HG03139 (cell line): Measurements from ENCODE around the gene SEMA6A.
"Not testable (repeated sequence)": the region's sequence is repeated elsewhere in the genome, so short reads cannot be mapped to it uniquely, and the experiment has no call there.

ENCODE experiments used
- ATAC-seq: cut with Tn5 transposase; IDR thresholded peaks from one replicate; pipeline ENCODE4 v1.9.1; 2021; ENCODE audit not compliant: unreplicated experiment

SEMA6A gene

DNA sequence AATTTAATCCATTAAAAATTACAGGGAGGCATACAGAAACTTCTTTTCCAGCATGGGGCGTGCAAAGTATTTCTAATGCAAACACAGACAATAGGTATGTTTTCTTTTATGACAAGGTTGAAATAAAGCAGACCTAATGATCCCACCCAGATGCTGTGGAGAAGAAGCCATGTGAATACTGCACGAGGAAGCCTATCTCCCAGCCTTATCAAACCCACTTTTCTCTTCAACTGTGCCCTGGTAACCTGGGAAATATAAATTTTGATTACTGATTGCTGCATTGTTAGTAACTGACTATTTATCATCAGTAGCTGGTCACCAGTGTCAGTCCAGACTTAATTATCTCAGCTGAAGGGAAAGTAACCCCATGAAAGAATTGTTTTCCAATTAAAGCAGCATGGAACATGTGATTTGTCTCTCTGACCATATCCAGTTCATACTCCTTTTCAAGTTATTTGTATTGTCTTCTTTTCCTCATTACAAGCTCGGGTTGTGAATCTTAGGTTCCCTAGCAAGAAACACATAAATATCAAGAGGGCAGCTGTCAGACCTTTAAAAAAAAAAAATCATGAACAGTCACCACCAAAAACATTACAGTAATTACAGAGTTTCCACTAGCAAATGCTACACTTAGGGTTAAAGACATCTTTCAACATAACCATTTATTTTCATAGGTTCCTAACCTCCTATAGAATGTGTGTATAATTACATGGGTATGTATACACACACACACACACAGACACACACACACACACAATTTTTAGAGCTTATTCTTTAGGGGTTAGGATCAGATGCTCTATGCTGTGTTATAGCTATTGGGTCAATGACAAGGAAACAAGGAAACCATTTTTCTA, 50.3 kb downstream of the SEMA6A start:
- ATAC-seq = no peak

- not testable (repeated sequence) for ATAC-seq
Observed at GRCh38 chr5:116523182-116523581, 51.4 kb downstream of the SEMA6A start.

DNA sequence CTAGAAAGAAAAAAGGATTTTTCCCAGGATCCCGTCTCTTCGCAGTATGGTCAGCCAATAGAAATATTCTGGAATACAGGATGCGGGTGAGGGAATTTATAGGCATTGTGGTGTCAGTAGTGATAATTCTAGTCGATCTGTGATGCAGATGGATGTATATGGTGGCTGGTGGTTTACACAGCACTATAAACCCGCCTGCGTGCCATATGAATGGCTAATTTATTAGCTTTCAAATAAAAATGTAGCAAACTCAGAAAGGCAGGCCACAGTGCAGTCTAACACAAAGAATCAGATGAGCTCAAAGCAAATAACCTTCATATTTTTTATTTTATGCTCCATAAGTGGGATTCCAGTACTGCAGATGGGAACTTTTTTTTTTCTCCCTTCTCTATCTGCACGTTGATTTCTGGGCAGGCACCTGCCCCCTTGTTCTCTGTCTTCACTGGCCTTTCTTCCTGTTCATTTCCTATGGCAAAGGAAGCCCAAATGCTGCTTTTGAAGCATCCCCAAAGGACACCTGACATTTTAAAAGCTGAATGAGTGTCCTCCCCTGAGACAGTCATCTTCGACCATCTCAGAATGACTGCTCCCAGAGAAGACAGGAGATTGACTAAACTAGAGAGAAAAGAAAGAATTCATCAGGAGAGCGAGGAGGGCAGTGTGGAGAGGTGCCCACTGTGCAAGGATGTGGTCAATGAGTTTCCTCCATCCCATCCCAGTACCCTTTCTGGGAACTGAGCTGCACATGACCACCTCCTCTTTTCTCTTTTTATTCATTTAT, 52.1 kb downstream of the SEMA6A start:
- ATAC-seq = no peak

DNA sequence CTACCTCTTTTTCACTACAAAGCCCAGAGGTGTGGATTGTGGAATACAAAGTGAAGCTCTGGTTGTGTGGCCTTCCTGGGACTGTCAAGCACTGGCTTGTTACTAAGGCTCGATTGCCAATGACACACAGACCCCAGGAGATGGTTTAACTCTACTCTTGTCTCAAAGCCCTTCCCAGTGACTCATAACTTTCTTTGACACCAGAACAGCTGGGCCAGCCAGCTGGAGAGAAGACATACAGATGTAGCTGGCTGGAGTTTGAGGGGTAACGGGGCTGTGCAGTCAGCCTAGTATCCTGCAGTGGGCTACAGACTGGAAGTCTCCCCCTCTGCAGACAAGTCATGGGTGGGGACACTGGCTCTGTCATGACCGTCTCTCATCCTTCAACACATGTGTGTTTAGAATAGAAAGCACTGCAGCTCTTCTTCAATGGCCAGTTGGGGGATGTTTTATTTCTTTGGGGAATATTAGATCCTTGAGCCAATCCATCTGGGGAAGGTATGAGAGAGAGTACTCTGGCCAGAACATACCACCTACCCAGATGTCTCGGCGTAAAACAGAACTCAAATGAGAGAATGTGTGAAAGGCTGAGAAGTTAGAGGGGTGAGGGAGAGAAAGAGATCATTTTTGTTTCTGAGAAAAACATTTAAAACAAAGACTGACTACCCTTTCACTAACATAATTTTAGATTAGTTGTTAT, 53.3 kb downstream of the SEMA6A start:
- ATAC-seq = peak; percentile 75

DNA sequence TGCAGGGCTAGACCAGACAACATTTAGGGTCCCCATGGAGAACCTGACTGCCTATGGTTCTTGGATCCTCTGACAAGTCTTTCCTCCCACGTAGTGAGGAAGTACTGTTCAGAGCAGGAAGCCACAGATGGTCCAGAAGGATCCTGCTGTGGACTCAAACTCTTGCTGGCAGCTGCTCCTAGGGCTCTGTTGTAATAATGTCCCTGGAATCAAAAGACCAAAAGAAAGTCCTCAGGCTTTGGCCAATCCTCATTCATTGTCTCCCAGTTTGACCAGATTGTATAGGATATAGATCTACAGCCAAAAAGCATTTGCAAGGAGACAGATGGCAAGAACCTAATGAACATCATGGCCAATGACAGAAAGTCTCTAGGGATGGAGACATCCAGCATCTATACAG, 53.9 kb downstream of the SEMA6A start:
- ATAC-seq = peak; percentile 24

DNA sequence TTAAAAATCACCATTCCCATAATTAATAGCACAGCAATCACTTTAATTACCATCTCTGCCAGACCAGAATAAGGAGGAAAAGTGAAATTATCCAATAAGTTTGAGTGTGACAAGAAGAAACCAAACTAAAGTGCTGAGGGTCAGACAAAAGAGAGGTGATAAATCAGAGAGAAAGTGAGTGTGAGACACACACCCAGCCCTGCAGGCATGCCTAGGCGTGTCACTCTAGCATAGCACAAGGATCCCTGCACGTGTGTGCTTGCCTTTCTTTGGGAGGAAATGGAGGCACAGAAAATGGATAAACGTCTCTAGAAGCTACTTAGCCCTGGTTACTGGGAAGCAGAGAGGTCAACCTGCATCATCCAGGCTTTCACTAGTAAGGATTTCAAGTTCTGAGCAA, 56.2 kb downstream of the SEMA6A start:
- no peak for ATAC-seq

- ATAC-seq = no peak
Observed at GRCh38 chr5:116517488-116517887, 57.1 kb downstream of the SEMA6A start.

- no peak for ATAC-seq
Observed at GRCh38 chr5:116516021-116516420, 58.6 kb downstream of the SEMA6A start.

GRCh38 chr5:116514421-116514970, 60.1 kb downstream of the SEMA6A start:
- ATAC-seq = no peak

DNA sequence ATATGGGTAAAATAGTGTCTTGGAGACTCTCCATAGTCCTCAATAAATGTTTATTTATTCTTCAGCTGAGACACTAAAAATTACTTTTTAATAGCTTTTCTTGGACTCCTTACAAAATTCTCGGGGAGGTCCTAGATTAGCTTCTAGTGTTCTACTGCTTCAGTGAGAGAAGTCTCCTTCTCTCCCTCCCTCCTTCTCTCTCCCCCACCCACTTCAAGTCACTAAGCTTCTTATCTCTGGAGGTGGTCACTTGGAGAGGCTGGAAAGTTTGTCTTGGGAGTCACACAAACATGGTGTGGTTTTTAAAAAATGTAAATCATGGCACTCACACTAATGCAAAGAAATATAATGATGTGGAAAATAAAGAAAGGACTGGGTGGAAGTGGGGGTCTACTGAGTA, 64.1 kb downstream of the SEMA6A start:
- ATAC-seq = no peak

GRCh38 chr5:116509483-116510244, 65.0 kb downstream of the SEMA6A start:
- no peak for ATAC-seq

- ATAC-seq = no peak
Observed at GRCh38 chr5:116508835-116509234, 65.8 kb downstream of the SEMA6A start.

GRCh38 chr5:116507941-116508655, 66.5 kb downstream of the SEMA6A start:
- ATAC-seq = no peak

DNA sequence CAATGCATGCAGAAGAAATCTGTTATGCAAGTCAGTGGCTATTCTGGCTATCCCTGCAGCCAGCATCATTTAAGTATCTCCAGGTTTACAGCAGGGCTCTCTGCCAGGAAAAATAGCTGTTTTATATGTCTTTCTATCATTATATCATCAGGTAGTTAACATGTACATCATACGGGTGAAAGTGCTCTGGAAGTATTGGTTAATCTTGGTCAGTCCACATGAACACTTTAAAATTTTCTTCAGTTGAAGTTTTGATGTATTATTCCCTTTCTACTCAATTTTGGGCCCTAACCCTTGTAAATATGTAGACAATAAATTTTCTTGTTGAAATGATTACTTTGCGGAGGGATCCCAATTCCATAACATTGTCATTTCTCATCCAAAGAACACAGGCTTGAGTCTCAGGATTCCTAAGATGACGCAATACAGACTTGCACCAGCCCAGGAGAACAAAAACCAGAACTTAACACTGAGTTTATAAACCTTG, 67.5 kb downstream of the SEMA6A start:
- ATAC-seq = no peak

- ATAC-seq = no peak
Observed at GRCh38 chr5:116506488-116506887, 68.1 kb downstream of the SEMA6A start.

DNA sequence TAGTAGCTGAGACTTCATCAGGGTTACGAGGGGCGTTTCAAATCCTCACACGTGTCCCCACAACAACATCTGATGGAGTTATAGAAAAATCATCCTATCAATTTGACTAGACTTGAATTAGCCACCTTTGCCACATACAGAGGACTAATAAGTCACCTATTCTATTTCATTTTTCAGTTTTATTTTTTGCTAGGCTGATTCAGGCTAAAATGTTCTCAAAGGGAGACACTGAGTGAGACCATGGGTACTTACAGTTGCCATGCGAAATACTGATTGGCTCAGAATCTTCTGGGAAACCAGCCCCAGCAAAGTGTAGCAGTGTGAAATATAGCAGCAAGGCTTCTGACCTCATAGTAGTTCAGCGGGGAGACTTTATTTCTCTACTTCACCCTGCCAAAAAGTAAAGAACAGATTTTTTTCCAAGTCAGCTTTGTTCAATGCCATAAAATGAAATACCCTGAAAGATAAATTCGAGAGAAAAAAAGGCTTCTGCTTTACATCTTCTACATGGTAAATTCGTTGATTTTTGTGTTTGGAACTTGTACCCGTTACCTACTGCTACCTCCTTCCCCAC, 69.9 kb downstream of the SEMA6A start:
- no peak for ATAC-seq

GRCh38 chr5:116502616-116503015, 72.0 kb downstream of the SEMA6A start:
- no peak for ATAC-seq

DNA sequence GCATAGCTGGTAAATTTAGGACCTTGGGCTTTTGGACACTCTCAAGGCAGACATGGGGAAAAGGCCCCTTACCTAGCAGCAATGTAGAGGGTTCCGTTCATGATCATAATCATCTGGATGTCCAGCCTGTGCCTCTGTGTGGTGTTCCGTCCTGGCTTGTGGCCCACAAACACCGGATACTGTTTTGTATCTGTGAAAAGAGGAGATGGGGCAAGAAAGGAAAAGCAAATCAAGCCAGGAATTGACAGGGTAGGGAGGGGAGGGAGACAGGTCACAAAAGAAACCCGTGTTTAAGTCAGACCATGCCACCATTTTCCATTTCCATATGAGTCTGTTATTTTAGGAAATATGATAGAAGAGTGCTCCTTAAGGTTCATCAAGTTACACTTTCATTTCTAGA, 72.5 kb downstream of the SEMA6A start:
- no peak for ATAC-seq

- no peak for ATAC-seq
Observed at GRCh38 chr5:116498503-116499048, 76.0 kb downstream of the SEMA6A start.
